GM19372 (cell line): Measurements from ENCODE around the gene SLC4A8.
"Not testable (repeated sequence)": the region's sequence is repeated elsewhere in the genome, so short reads cannot be mapped to it uniquely, and the experiment has no call there.

Experiments used
- ATAC-seq: cut with Tn5 transposase; IDR thresholded peaks from one replicate; pipeline ENCODE4 v1.9.1; 2021; ENCODE audit warnings: mild to moderate bottlenecking, low read depth, moderate library complexity; ENCODE audit not compliant: unreplicated experiment

Gene SLC4A8

GRCh38 chr12:51421266-51421884 is 3.3 kb upstream of the SLC4A8 start:
- ATAC-seq: no peak

DNA sequence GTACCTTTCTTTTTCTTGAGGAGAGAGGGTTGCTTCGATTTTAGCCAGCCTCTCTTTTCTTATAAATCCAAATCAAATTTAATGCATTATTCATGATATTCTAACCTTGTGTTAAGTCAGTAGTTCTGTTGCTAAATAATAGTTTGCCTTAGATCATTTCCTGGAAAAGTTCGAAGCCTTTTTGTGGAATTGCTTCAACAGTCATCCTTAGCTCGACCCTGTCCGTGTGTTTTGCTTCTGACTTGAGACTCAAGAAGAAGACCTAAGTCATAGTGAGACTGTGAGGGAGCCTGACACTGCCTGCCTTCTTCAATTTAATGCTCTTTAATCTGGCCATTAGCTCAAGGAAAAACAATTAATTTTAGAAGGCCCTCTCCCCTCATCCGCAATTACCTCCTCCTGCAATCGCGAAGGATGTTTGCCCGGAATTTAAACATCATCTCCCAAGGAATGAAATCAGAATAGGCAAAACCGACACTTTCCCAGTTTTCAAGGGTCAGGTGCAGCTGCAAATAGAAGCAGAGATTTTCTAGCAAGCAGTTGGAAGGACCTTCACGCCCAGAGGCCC is 453 bp upstream of the SLC4A8 start:
- ATAC-seq: no peak

DNA sequence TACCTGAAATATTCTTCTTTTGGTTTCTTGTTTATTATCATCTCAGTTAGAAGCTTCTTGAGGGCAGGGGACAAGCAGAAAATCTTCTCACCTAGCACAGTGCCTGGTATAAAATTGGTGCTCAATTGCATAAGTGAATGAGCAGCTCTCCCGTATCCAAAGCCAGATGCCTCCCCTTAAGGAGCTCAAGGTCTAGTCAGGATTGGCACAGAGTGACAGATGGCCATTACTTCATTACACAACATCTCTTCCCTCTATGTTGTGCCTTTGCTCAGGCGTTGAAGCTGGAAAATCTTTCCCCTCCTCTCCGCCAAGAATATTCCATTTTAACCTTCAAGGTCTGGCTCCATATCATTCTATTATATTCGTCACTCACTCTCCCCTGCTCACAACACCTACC is 3.6 kb downstream of the SLC4A8 start:
- no peak for ATAC-seq

- ATAC-seq: no peak
Measured at GRCh38 chr12:51429700-51430099, 5.1 kb downstream of the SLC4A8 start.

DNA sequence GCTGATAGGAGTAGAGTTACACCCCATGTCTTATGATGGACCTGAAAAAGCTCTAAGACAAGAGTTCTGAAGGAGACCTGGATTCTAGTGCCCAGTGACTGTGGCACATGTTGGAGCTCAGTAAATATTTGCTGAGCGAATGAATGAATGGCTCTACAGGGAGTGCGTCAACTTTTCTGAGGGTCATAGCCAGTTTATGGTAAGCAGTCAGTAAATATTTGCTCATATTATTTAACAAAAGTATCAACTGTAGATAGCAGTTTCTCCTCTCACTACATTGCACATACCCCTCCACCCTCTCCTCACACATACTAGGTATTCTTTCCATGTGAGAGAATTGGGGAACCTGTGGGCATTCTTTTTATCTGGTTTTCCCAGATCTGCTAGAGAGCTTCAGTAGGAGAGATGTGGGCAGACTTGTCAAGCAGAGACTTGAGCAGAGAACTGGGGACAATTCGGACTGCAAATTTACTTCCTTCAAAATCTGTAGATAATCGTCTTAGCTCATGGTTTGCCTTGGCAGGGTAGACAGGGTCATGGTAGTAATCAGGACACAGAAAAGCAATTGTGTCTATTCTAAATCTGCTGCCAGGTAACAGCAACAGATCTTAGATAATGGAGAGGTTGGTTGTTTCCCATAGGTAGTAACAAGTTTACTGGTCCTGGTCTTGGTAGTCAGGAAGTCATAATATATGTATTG is 5.7 kb downstream of the SLC4A8 start:
- ATAC-seq: no peak

GRCh38 chr12:51432921-51433320 is 8.3 kb downstream of the SLC4A8 start:
- no peak for ATAC-seq

- no peak for ATAC-seq
Measured at GRCh38 chr12:51434305-51434704, 9.7 kb downstream of the SLC4A8 start.

- ATAC-seq: no peak
Measured at GRCh38 chr12:51437431-51437830, 12.8 kb downstream of the SLC4A8 start.

- ATAC-seq: no peak
Measured at GRCh38 chr12:51439330-51439729, 14.7 kb downstream of the SLC4A8 start.

GRCh38 chr12:51441583-51441982 is 17.0 kb downstream of the SLC4A8 start:
- ATAC-seq: no peak

- ATAC-seq: no peak
Measured at GRCh38 chr12:51442324-51442723, 17.7 kb downstream of the SLC4A8 start.

DNA sequence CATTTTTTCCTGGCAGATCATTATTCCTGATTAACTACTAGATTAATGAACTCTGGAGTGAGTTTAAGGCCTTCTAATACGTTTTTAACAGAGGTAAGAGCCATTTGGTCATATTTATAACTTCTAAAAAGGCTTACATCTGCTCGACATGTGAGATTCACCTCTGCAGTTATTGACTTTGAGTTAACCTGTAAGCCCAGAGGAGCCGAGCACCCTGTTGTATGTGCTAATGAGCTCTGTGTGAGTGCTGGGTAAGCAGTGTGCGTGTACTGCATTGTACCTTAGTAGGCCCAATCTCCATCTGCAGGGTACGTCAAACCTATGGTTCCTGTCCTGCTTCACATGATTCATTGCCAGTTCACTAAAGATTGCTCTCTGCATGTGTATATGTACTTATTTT is 18.9 kb downstream of the SLC4A8 start:
- ATAC-seq: no peak

GRCh38 chr12:51448618-51449256 is 24.1 kb downstream of the SLC4A8 start:
- no peak for ATAC-seq

GRCh38 chr12:51449580-51450246 is 25.1 kb downstream of the SLC4A8 start:
- no peak for ATAC-seq

GRCh38 chr12:51450333-51450732 is 25.7 kb downstream of the SLC4A8 start:
- no peak for ATAC-seq

DNA sequence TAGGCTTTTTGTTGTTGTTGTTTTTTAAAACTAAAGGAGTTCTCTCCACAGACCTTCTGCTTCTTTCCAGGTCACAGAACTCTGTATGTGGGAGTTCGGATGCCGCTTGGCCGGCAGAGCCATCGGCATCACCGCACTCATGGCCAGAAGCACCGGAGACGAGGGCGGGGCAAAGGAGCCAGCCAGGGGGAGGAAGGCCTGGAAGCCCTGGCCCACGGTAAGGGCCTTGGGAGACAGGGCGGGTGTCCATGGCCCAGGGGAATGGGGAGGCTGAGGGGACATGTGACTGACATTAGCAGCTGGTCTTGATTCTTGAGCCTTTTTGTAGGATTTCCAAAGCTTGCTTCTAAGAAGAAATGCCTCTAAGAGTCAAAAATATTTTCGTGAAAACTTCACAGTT is 26.2 kb downstream of the SLC4A8 start:
- no peak for ATAC-seq

DNA sequence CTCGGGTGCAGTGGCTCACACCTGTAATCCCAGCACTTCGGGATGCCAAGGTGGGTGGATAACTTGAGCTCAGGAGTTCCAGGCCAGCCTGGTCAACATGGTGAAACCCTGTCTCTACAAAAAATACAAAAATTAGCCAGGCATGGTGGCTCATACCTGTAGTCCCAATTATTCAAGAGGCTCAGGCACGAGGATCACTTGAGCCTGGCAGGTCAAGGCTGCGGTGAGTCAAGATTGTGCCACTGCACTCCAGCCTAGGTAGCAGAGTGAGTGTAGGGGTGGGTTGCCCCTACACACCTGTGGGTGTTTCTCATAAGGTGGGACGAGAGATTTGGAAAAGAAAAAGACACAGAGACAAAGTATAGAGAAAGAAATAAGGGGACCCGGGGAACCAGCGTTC is 29.4 kb downstream of the SLC4A8 start:
- not testable (repeated sequence) for ATAC-seq

GRCh38 chr12:51455050-51455449 is 30.4 kb downstream of the SLC4A8 start:
- ATAC-seq: not testable (repeated sequence)

DNA sequence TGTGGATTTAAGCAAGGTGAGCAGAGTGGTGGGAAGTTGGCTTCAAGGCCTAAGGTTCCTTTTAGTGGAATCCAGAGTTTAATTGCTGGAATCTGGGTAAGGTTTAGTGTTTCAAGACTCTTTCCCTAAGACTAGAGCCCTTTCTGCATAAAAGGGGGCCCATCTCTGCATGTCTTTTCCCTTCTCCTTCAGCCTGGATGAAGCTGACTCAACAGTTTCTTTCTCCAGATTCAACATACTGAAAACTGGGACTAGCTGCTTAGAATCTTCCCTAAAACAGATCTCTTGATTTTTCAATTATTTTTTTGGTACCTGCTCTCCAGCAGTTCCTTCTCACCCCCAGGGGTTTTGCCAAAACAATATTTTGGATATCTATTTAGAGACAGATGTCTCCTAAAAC is 34.0 kb downstream of the SLC4A8 start:
- ATAC-seq: no peak

GRCh38 chr12:51460519-51460918 is 35.9 kb downstream of the SLC4A8 start:
- ATAC-seq: no peak

GRCh38 chr12:51465491-51465890 is 40.9 kb downstream of the SLC4A8 start:
- no peak for ATAC-seq
